Stimulated activated CD4-positive, alpha-beta T cell treated with anti-CD3 and anti-CD28 coated beads, Interleukin-1b, Interleukin-23, amount 100 ng/mL, for 4 hours (primary cell): ENCODE results near the gene GASK1B.

Experiments
- DNase-seq, 2 donors: peaks; one replicate each; pipeline ENCODE4 v3.0.0-alpha.2; 2020; ENCODE audit warnings: low read depth in 2 of 2

The GASK1B gene

GRCh38 chr4:158172261-158173258 is at the start of gene GASK1B:
Gene GASK1B, minus strand, starts transcription at chr4:158173025. Its CDS starts 1,650 bp downstream, at chr4:158171375.
- DNase-seq: no peak

GRCh38 chr4:158219623-158220022 is 46.8 kb upstream of the GASK1B start:
- DNase-seq: no peak

- no peak for DNase-seq
Observed at GRCh38 chr4:158217763-158218162, 44.9 kb upstream of the GASK1B start.

GRCh38 chr4:158214856-158215255 is 42.0 kb upstream of the GASK1B start:
- DNase-seq: no peak

GRCh38 chr4:158213466-158213865 is 40.6 kb upstream of the GASK1B start:
- no peak for DNase-seq

- DNase-seq: no peak
Observed at GRCh38 chr4:158211222-158211621, 38.4 kb upstream of the GASK1B start.

GRCh38 chr4:158209825-158210807 is 37.3 kb upstream of the GASK1B start, which contains the start of gene TMEM144:
Gene TMEM144, plus strand, starts transcription at chr4:158210486. Its CDS starts 2,182 bp downstream, at chr4:158212668.
- DNase-seq: peak; percentile 14 to 29

GRCh38 chr4:158208963-158209640 is 36.3 kb upstream of the GASK1B start:
- DNase-seq: no peak

- DNase-seq: no peak
Observed at GRCh38 chr4:158203929-158204328, 31.1 kb upstream of the GASK1B start.

GRCh38 chr4:158203436-158203835 is 30.6 kb upstream of the GASK1B start:
- DNase-seq: no peak

- no peak for DNase-seq
Observed at GRCh38 chr4:158202481-158202880, 29.7 kb upstream of the GASK1B start.

- no peak for DNase-seq
Observed at GRCh38 chr4:158201876-158202275, 29.1 kb upstream of the GASK1B start.

- no peak for DNase-seq
Observed at GRCh38 chr4:158201322-158201721, 28.5 kb upstream of the GASK1B start.

GRCh38 chr4:158200214-158200613 is 27.4 kb upstream of the GASK1B start:
- DNase-seq: no peak

GRCh38 chr4:158197194-158197776 is 24.5 kb upstream of the GASK1B start:
- DNase-seq: no peak

- DNase-seq: no peak
Observed at GRCh38 chr4:158195297-158195696, 22.5 kb upstream of the GASK1B start.

GRCh38 chr4:158193171-158193749 is 20.4 kb upstream of the GASK1B start:
- no peak for DNase-seq

- DNase-seq: no peak
Observed at GRCh38 chr4:158192439-158193158, 19.8 kb upstream of the GASK1B start.

- no peak for DNase-seq
Observed at GRCh38 chr4:158190718-158191117, 17.9 kb upstream of the GASK1B start.

GRCh38 chr4:158189422-158189821 is 16.6 kb upstream of the GASK1B start:
- no peak for DNase-seq
